Liver (tissue), 9 donors: ENCODE measurements around the gene ZNF749. TPM values are rescaled to one million over a fixed set of nuclear protein-coding genes. Genes with fewer than 3 reads are reported as not detected.

Experiments used
- DNase-seq: peaks from one replicate; pipeline ENCODE4 v3.0.0-alpha.2; 2017; ENCODE audit warnings: low spot score
- H3K27ac ChIP-seq, 2 donors: one replicate each; pipeline ENCODE4 v1.7.0; 2013; ENCODE audit warnings: inconsistent platforms in 2 of 2, low read length in 2 of 2, control low read depth in 1 of 2, low read depth in 1 of 2, mild to moderate bottlenecking in 1 of 2
- H3K27me3 ChIP-seq, 4 donors: one replicate each; pipeline versions ENCODE4 v1.6.1 to v1.7.0; 2013; ENCODE audit warnings: low read length in 3 of 4, inconsistent platforms in 1 of 4, mild to moderate bottlenecking in 1 of 4, moderate library complexity in 1 of 4; ENCODE audit not compliant: control insufficient read depth in 4 of 4, insufficient read depth in 4 of 4
- H3K36me3 ChIP-seq, 4 donors: one replicate each; pipeline versions ENCODE4 v1.6.1 to v1.7.0; 2013; ENCODE audit warnings: low read length in 3 of 4, mild to moderate bottlenecking in 3 of 4, low read depth in 1 of 4, moderate library complexity in 1 of 4; ENCODE audit not compliant: control insufficient read depth in 4 of 4, insufficient read depth in 3 of 4
- H3K4me1 ChIP-seq, 4 donors: one replicate each; pipeline versions ENCODE4 v1.6.1 to v1.7.0; 2013; ENCODE audit warnings: low read length in 3 of 4, mild to moderate bottlenecking in 3 of 4, moderate library complexity in 1 of 4; ENCODE audit not compliant: control insufficient read depth in 4 of 4, insufficient read depth in 4 of 4
- H3K4me3 ChIP-seq, 3 donors: one replicate each; pipeline versions ENCODE4 v1.6.1 to v1.7.0; 2013; ENCODE audit warnings: low read length in 3 of 3, control low read depth in 1 of 3, low read depth in 1 of 3, mild to moderate bottlenecking in 1 of 3
- H3K9ac ChIP-seq, 2 donors: one replicate each; pipeline ENCODE4 v1.7.0; 2013; ENCODE audit warnings: low read length in 2 of 2, mild to moderate bottlenecking in 2 of 2, moderate library complexity in 2 of 2, control low read depth in 1 of 2, low read depth in 1 of 2
- H3K9me3 ChIP-seq, 4 donors: one replicate each; pipeline versions ENCODE4 v1.6.1 to v1.7.0; 2013; ENCODE audit warnings: low read length in 3 of 4; ENCODE audit not compliant: control insufficient read depth in 4 of 4
- EGR1 ChIP-seq, 2 donors: IDR thresholded peaks; 2 replicates each; pipeline ENCODE4 v1.6.1; 2016 to 2018; ENCODE audit warnings: antibody characterized with exemption in 2 of 2, low read depth in 2 of 2
- FOXA1 ChIP-seq: IDR thresholded peaks from 2 replicates; pipeline ENCODE4 v1.6.1; 2016; ENCODE audit warnings: antibody characterized with exemption
- FOXA2 ChIP-seq: IDR thresholded peaks from 2 replicates; pipeline ENCODE4 v1.6.1; 2016; ENCODE audit warnings: antibody characterized with exemption
- GABPA ChIP-seq, 2 donors: IDR thresholded peaks in 1 of 2; conservative IDR thresholded peaks in 1 of 2; 2 replicates each; pipeline ENCODE4 v1.6.1; 2016; ENCODE audit warnings: antibody characterized with exemption in 2 of 2, mild to moderate bottlenecking in 1 of 2, moderate library complexity in 1 of 2
- HNF4G ChIP-seq: IDR thresholded peaks from 2 replicates; pipeline ENCODE4 v1.6.1; 2016; ENCODE audit warnings: antibody characterized with exemption
- JUND ChIP-seq, 2 donors: IDR thresholded peaks; 2 replicates each; pipeline ENCODE4 v1.6.1; 2016; ENCODE audit warnings: antibody characterized with exemption in 2 of 2
- RAD21 ChIP-seq, 2 donors: IDR thresholded peaks; 2 replicates each; pipeline ENCODE4 v1.6.1; 2016; ENCODE audit warnings: antibody characterized with exemption in 2 of 2, mild to moderate bottlenecking in 2 of 2
- RXRA ChIP-seq, 2 donors: IDR thresholded peaks; 2 replicates each; pipeline ENCODE4 v1.6.1; 2017 to 2018; ENCODE audit warnings: antibody characterized with exemption in 2 of 2, mild to moderate bottlenecking in 1 of 2
- SP1 ChIP-seq: IDR thresholded peaks from 2 replicates; pipeline ENCODE4 v1.6.1; 2018; ENCODE audit warnings: antibody characterized with exemption, mild to moderate bottlenecking
- TAF1 ChIP-seq: conservative IDR thresholded peaks from 2 replicates; pipeline ENCODE4 v1.6.1; 2016; ENCODE audit warnings: antibody characterized with exemption, mild to moderate bottlenecking
- YY1 ChIP-seq: IDR thresholded peaks from 2 replicates; pipeline ENCODE4 v1.6.1; 2016; ENCODE audit warnings: antibody characterized with exemption, mild to moderate bottlenecking
- WGBS: extraction: QIAGEN DNeasy Blood & Tissue Kit; methylation state at CpG from one replicate; pipeline ENCODE4 v1.1.7; 2013; 5-methylcytosine and 5-hydroxymethylcytosine counted together
- polyA plus RNA-seq, 2 donors: library from polyadenylated mRNA; stranded (reverse) in 1 of 2; unstranded in 1 of 2; fragments of 200-250 nt in 1 of 2; fragments of >200 nt in 1 of 2; fragmentation: Nextera tagmentation in 1 of 2; extraction: Ambion mirVana in 1 of 2; gene quantifications; one replicate each; pipeline versions ENCODE4 v1.2.1 to v1.2.3, GENCODE V29; 2013 to 2015
- total RNA-seq, 2 donors: library from RNA; depleted of rRNA; stranded (reverse); fragments of >200 nt; gene quantifications; one replicate each; pipeline ENCODE4 v1.2.3, GENCODE V29; 2014
- TF ChIP-seq, protein P1 (sequence below): IDR thresholded peaks from 2 replicates; pipeline ENCODE4 v1.6.1; 2016; ENCODE audit warnings: antibody characterized with exemption
- TF ChIP-seq, protein P2 (sequence below): IDR thresholded peaks from 2 replicates; pipeline ENCODE4 v1.6.1; 2016; ENCODE audit warnings: antibody characterized with exemption
- TF ChIP-seq, protein P3 (sequence below): IDR thresholded peaks from 2 replicates; pipeline ENCODE4 v1.6.1; 2016; ENCODE audit warnings: antibody characterized with exemption, mild to moderate bottlenecking
- TF ChIP-seq, protein P4 (sequence below): fragments of 150-350 bp; IDR thresholded peaks from 2 replicates; pipeline ENCODE4 v1.5.1; 2017; ENCODE audit warnings: improper control_type of control experiment, low read depth, low read length; ENCODE audit not compliant: missing input control
- donor health status: healthy.
- donor health status: healthy.
- donor health status: healthy.
- donor health status: healthy.
- donor health status: healthy.

ZNF749 gene
- total and polyA plus RNA-seq, 4 donors, result 0.83 to 11.6 (median 5.7) TPM

DNA sequence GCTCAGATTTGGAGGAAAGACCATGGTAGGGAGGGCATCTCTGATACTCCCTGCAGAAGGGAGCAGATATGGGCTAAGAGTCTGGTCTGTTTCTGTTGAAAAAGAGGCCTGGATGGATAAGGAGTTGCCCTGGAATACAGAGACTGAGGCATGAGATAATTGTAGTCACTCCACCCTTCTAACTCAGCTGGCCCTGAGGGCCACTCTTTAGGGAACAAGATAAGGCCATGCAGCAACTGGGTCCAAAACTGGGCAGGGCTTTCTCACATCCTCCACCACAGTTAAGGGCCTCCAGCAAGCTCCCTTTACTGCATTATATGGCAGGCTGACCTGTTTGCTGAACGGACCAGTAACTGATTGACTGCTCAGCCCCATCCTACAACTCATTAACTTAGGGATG is 1.3 kb downstream of the ZNF749 start:
- TF ChIP-seq FOXA2 (no peak), RXRA (IDR thresholded peaks at IDR 0.05) (no peak), HNF4G (no peak)
- 81% methylated on average over 1 of the region's 1 CpG for WGBS

DNA sequence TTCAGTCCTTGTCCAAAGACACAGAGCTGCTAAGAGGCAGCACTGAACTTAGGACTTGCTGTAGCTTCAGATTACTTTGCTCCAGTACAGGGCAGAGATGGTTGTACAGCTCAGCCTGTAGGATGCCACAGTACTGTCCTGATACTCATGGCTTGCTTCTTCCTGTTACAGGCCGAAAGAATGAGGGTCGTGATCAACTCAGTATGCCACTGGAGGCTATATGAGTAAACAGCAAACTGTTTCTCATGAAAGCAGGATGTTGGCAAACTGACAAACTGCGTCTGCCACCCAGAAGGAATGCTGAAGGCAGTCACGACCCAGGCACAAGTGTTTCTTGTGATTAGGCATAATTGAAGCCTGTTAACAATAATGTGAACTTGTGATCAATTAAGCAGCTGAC is 2.8 kb downstream of the ZNF749 start:
- Histone ChIP-seq H3K4me1 (peaks cover 0 to 16% (median 14%) of the 10 kb centered on the region in 4 donors), H3K9ac (no peak overlapping the region), H3K27ac (no peak overlapping the region), H3K9me3 (peaks cover 8 to 26% (median 19%) of the 10 kb centered on the region in 4 donors), H3K4me3 (no peak overlapping the region), H3K27me3 (no peaks in the 10 kb centered on the region), H3K36me3 (peaks cover 4 to 19% (median 14%) of the 10 kb centered on the region in 4 donors)
- no peak for DNase-seq
- TF ChIP-seq, protein P1, sequence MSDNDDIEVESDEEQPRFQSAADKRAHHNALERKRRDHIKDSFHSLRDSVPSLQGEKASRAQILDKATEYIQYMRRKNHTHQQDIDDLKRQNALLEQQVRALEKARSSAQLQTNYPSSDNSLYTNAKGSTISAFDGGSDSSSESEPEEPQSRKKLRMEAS, result no peak
- no peak for TF ChIP-seq GABPA (IDR thresholded peaks at IDR 0.05 in 1 of 2, conservative IDR thresholded peaks at IDR 0.05 in 1 of 2)
- no peak for TF ChIP-seq HNF4G
- TF ChIP-seq, protein P2, sequence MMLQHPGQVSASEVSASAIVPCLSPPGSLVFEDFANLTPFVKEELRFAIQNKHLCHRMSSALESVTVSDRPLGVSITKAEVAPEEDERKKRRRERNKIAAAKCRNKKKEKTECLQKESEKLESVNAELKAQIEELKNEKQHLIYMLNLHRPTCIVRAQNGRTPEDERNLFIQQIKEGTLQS, result no peak
- no peak for TF ChIP-seq FOXA1
- no peak for TF ChIP-seq SP1
- no peak for TF ChIP-seq RXRA (IDR thresholded peaks at IDR 0.05)
- TF ChIP-seq YY1, result no peak
- TF ChIP-seq, protein P3, sequence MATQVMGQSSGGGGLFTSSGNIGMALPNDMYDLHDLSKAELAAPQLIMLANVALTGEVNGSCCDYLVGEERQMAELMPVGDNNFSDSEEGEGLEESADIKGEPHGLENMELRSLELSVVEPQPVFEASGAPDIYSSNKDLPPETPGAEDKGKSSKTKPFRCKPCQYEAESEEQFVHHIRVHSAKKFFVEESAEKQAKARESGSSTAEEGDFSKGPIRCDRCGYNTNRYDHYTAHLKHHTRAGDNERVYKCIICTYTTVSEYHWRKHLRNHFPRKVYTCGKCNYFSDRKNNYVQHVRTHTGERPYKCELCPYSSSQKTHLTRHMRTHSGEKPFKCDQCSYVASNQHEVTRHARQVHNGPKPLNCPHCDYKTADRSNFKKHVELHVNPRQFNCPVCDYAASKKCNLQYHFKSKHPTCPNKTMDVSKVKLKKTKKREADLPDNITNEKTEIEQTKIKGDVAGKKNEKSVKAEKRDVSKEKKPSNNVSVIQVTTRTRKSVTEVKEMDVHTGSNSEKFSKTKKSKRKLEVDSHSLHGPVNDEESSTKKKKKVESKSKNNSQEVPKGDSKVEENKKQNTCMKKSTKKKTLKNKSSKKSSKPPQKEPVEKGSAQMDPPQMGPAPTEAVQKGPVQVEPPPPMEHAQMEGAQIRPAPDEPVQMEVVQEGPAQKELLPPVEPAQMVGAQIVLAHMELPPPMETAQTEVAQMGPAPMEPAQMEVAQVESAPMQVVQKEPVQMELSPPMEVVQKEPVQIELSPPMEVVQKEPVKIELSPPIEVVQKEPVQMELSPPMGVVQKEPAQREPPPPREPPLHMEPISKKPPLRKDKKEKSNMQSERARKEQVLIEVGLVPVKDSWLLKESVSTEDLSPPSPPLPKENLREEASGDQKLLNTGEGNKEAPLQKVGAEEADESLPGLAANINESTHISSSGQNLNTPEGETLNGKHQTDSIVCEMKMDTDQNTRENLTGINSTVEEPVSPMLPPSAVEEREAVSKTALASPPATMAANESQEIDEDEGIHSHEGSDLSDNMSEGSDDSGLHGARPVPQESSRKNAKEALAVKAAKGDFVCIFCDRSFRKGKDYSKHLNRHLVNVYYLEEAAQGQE, result no peak
- no peak for TF ChIP-seq JUND (IDR thresholded peaks at IDR 0.05)
- no peak for TF ChIP-seq RAD21 (IDR thresholded peaks at IDR 0.05)
- no peak for TF ChIP-seq TAF1
- TF ChIP-seq, protein P4, sequence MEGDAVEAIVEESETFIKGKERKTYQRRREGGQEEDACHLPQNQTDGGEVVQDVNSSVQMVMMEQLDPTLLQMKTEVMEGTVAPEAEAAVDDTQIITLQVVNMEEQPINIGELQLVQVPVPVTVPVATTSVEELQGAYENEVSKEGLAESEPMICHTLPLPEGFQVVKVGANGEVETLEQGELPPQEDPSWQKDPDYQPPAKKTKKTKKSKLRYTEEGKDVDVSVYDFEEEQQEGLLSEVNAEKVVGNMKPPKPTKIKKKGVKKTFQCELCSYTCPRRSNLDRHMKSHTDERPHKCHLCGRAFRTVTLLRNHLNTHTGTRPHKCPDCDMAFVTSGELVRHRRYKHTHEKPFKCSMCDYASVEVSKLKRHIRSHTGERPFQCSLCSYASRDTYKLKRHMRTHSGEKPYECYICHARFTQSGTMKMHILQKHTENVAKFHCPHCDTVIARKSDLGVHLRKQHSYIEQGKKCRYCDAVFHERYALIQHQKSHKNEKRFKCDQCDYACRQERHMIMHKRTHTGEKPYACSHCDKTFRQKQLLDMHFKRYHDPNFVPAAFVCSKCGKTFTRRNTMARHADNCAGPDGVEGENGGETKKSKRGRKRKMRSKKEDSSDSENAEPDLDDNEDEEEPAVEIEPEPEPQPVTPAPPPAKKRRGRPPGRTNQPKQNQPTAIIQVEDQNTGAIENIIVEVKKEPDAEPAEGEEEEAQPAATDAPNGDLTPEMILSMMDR, result no peak
- TF ChIP-seq EGR1 (IDR thresholded peaks at IDR 0.05; ENCODE audit: low read depth in 2 of 2), result no peak
- 85% methylated on average over 4 of the region's 4 CpGs for WGBS

More for the DNA sequence above, 1.3 kb downstream of the ZNF749 start:
- H3K36me3 ChIP-seq, result peaks cover 4 to 15% (median 10%) of the 10 kb centered on the region in 4 donors
- peaks cover 0 to 16% (median 14%) of the 10 kb centered on the region in 4 donors for H3K4me1 ChIP-seq
- no peak overlapping the region for H3K9ac ChIP-seq
- peaks cover 5 to 17% (median 10%) of the 10 kb centered on the region in 4 donors for H3K9me3 ChIP-seq
- H3K4me3 ChIP-seq, result peak overlapping the region in 2 of 3 donors; percentile 77 to 83
- peak; percentile 62 for DNase-seq
- H3K27me3 ChIP-seq, result no peaks in the 10 kb centered on the region
- no peak overlapping the region for H3K27ac ChIP-seq
